ENCODE measurements around the gene PRIM1. TPM values are rescaled to one million over a fixed set of nuclear protein-coding genes. Genes with fewer than 3 reads are reported as not detected.
"Not testable (repeated sequence)": the region's sequence is repeated elsewhere in the genome, so short reads cannot be mapped to it uniquely, and the experiment has no call there.

Gene PRIM1
- polyA plus RNA-seq, 1 experiment, result 5.1 TPM

GRCh38 chr12:56759263-56759908 is 7.3 kb upstream of the PRIM1 start:
- no peak for TF ChIP-seq CTCF (IDR thresholded peaks at IDR 0.05; ENCODE audit: insufficient read depth, low read depth, low read length)
- no peak for DNase-seq (ENCODE audit: low read depth)
- CTCF ChIA-PET, result interaction anchor here (1.1 to 14.2 kb wide), 6 partner anchors 123 to 353 kb away, joined by 3 to 220 read pairs (median 7); no protein-coding TSS in a partner anchor
- Histone ChIP-seq H3K27me3 (ENCODE audit: control insufficient read depth, insufficient read depth, low read length) (no peaks in the 10 kb centered on the region), H3K4me3 (ENCODE audit: low read depth, low read length) (no peak overlapping the region), H3K36me3 (ENCODE audit: control insufficient read depth, insufficient read depth, low read length) (no peaks in the 10 kb centered on the region)
- POLR2A ChIA-PET, result no interaction called here

DNA sequence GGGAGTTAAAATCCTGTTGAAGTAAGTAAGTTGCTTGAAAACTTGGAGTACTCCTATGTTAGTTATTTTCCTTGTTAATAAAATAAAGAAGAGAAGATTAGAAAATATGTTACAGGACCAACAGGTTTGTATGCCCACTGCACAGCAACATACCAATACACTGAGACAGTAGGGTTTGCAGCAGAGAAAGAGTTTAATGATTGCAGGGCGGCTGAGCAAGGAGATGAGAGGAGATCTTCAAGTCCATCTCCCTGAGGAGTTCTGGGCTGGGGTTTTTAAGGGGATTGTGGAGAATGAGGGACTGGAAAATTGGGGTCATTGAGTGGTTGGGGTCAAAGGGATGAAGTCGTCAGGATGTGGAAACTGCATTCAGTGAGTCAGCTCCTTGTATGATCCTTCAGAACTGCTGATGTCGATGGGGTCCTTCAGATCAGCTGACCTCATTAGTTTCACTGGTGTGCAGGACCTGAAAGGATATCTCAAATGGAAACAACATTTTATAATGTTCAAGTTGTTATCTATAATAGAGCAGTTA is 6.7 kb upstream of the PRIM1 start:
- CTCF ChIA-PET, result interaction anchor here (1.1 to 14.2 kb wide), 9 partner anchors 8 to 353 kb away, joined by 3 to 220 read pairs (median 7); no protein-coding TSS in a partner anchor
- POLR2A ChIA-PET, result no interaction called here

GRCh38 chr12:56757971-56758370 is 5.8 kb upstream of the PRIM1 start:
- H3K4me3 ChIP-seq (ENCODE audit: low read depth, low read length); H3K36me3 ChIP-seq (ENCODE audit: control insufficient read depth, insufficient read depth, low read length); H3K27me3 ChIP-seq (ENCODE audit: control insufficient read depth, insufficient read depth, low read length); POLR2A ChIA-PET; DNase-seq (ENCODE audit: low read depth): not testable (repeated sequence)
- CTCF ChIA-PET, result interaction anchor here (0.7 to 14.2 kb wide), 16 partner anchors 8 to 354 kb away, joined by 3 to 220 read pairs (median 3); no protein-coding TSS in a partner anchor

More for the DNA sequence above, 6.7 kb upstream of the PRIM1 start:
- H3K27me3 ChIP-seq (ENCODE audit: control insufficient read depth, insufficient read depth, low read length), result no peaks in the 10 kb centered on the region
- H3K36me3 ChIP-seq (ENCODE audit: control insufficient read depth, insufficient read depth, low read length), result no peaks in the 10 kb centered on the region
- DNase-seq (ENCODE audit: low read depth), result no peak
- no peak overlapping the region for H3K4me3 ChIP-seq (ENCODE audit: low read depth, low read length)
- no peak for TF ChIP-seq CTCF (IDR thresholded peaks at IDR 0.05; ENCODE audit: insufficient read depth, low read depth, low read length)

GRCh38 chr12:56753566-56753965 is 1.4 kb upstream of the PRIM1 start:
- ChIA-PET CTCF (interaction anchor here (0.6 to 14.2 kb wide), 7 partner anchors 9 to 312 kb away, joined by 3 to 220 read pairs (median 5); partner anchors contain the start of gene HSD17B6), POLR2A (no interaction called here)
- TF ChIP-seq CTCF (IDR thresholded peaks at IDR 0.05; ENCODE audit: insufficient read depth, low read depth, low read length), result no peak
- Histone ChIP-seq H3K36me3 (ENCODE audit: control insufficient read depth, insufficient read depth, low read length) (no peaks in the 10 kb centered on the region), H3K4me3 (ENCODE audit: low read depth, low read length) (no peak overlapping the region), H3K27me3 (ENCODE audit: control insufficient read depth, insufficient read depth, low read length) (no peaks in the 10 kb centered on the region)
- no peak for DNase-seq (ENCODE audit: low read depth)

- CTCF ChIA-PET, result interaction anchor here (0.6 to 1.7 kb wide), 4 partner anchors 126 to 258 kb away, joined by 4 to 5 read pairs (median 4); no protein-coding TSS in a partner anchor
- DNase-seq (ENCODE audit: low read depth); H3K36me3 ChIP-seq (ENCODE audit: control insufficient read depth, insufficient read depth, low read length); H3K4me3 ChIP-seq (ENCODE audit: low read depth, low read length); H3K27me3 ChIP-seq (ENCODE audit: control insufficient read depth, insufficient read depth, low read length); POLR2A ChIA-PET: not testable (repeated sequence)
These were observed 1.5 kb downstream of the PRIM1 start for GRCh38 chr12:56750596-56750995.

GRCh38 chr12:56749853-56750252 is 2.3 kb downstream of the PRIM1 start:
- no peak for DNase-seq (ENCODE audit: low read depth)
- H3K4me3 ChIP-seq (ENCODE audit: low read depth, low read length), result no peak overlapping the region
- no peaks in the 10 kb centered on the region for H3K27me3 ChIP-seq (ENCODE audit: control insufficient read depth, insufficient read depth, low read length)
- POLR2A ChIA-PET, result interaction anchor here (1.0 kb wide), 1 partner anchor 25 kb away, joined by 4 read pairs; the partner anchor contains the start of gene NACA
- CTCF ChIA-PET, result interaction anchor here (0.8 to 1.2 kb wide), 4 partner anchors 13 to 259 kb away, joined by 3 to 4 read pairs (median 4); no protein-coding TSS in a partner anchor
- H3K36me3 ChIP-seq (ENCODE audit: control insufficient read depth, insufficient read depth, low read length), result no peaks in the 10 kb centered on the region
- TF ChIP-seq CTCF (IDR thresholded peaks at IDR 0.05; ENCODE audit: insufficient read depth, low read depth, low read length), result no peak
